SK-N-SH (cell line): ENCODE data around the gene SLC35F4. TPM values are rescaled to one million over a fixed set of nuclear protein-coding genes. Genes with fewer than 3 reads are reported as not detected.

Experiments
- CTCF ChIA-PET: fragments of 300-600, 350-600 bp; formaldehyde crosslinking; extraction: SDS; loops from one replicate; lab custom pipeline; 2021; lab: Yijun Ruan, JAX
- POLR2A ChIA-PET: fragments of 350-600 bp; sonication (Branson Sonifier 250); formaldehyde crosslinking; extraction: SDS; loops from one replicate; lab custom pipeline; 2020; ENCODE audit warnings: antibody characterized with exemption, inconsistent platforms; lab: Yijun Ruan, JAX
- DNase-seq: peaks from one replicate; pipeline ENCODE4 v3.0.0; 2012
- H2AFZ ChIP-seq: fragments of 200-600 bp; sonication (generic); 2 replicates; pipeline ENCODE4 v1.8.1; 2016; ENCODE audit warnings: antibody characterized with exemption, mild to moderate bottlenecking, low read depth
- H3F3A ChIP-seq: fragments of 200-600 bp; sonication (generic); replicated peaks from 2 replicates; pipeline ENCODE3; 2016; ENCODE audit warnings: antibody characterized with exemption, mild to moderate bottlenecking; ENCODE audit not compliant: insufficient read depth
- H3K27ac ChIP-seq, 2 experiments: fragments of 200-500 bp in 1 of 2; fragments of 200-600 bp in 1 of 2; sonication (Bioruptor generic) in 1 of 2; sonication (generic), shearing (Covaris generic) in 1 of 2; 2 replicates each; pipeline versions ENCODE4 v1.5.1 to v1.6.1; 2014 to 2016; ENCODE audit warnings: low read depth in 2 of 2, inconsistent platforms in 1 of 2, low read length in 1 of 2, mild to moderate bottlenecking in 1 of 2, mixed read lengths in 1 of 2
- H3K27me3 ChIP-seq: fragments of 200-600 bp; sonication (generic), shearing (Covaris generic); 2 replicates; pipeline ENCODE4 v1.6.1; 2016; ENCODE audit warnings: mixed run types; ENCODE audit not compliant: insufficient read depth
- H3K36me3 ChIP-seq, 2 experiments: fragments of 200-500 bp in 1 of 2; fragments of 200-600 bp in 1 of 2; sonication (Bioruptor generic) in 1 of 2; sonication (generic) in 1 of 2; replicated peaks in 1 of 2; 2 replicates each; pipeline versions ENCODE3 to v1.5.1; 2014 to 2016; ENCODE audit warnings: low read length in 1 of 2, mild to moderate bottlenecking in 1 of 2; ENCODE audit not compliant: insufficient read depth in 2 of 2, control insufficient read depth in 1 of 2
- H3K4me1 ChIP-seq, 2 experiments: fragments of 200-500 bp in 1 of 2; fragments of 200-600 bp in 1 of 2; sonication (Bioruptor generic) in 1 of 2; sonication (generic), shearing (Covaris generic) in 1 of 2; 2 replicates each; pipeline versions ENCODE4 v1.5.1 to v1.6.1; 2014 to 2016; ENCODE audit warnings: low read depth in 1 of 2, low read length in 1 of 2, mixed run types in 1 of 2; ENCODE audit not compliant: insufficient read depth in 2 of 2, control insufficient read depth in 1 of 2
- H3K4me2 ChIP-seq: fragments of 200-600 bp; sonication (generic), shearing (Covaris generic); 2 replicates; pipeline ENCODE4 v1.6.1; 2017; ENCODE audit warnings: mixed run types
- H3K4me3 ChIP-seq, 2 experiments: fragments of 200-500 bp in 1 of 2; fragments of 200-600 bp in 1 of 2; sonication (Bioruptor generic) in 1 of 2; sonication (generic), shearing (Covaris generic) in 1 of 2; 2 replicates each; pipeline versions ENCODE4 v1.5.1 to v1.8.1; 2014 to 2016; ENCODE audit warnings: low read depth in 2 of 2, inconsistent platforms in 1 of 2, low read length in 1 of 2, mild to moderate bottlenecking in 1 of 2, mixed read lengths in 1 of 2, moderate library complexity in 1 of 2
- H3K79me2 ChIP-seq: fragments of 200-600 bp; sonication (generic); 2 replicates; pipeline ENCODE4 v1.8.1; 2017; ENCODE audit warnings: mild to moderate bottlenecking; ENCODE audit not compliant: insufficient read depth
- H3K9ac ChIP-seq: fragments of 200-600 bp; sonication (generic); 2 replicates; pipeline ENCODE4 v1.6.1; 2017; ENCODE audit warnings: mixed run types
- H3K9me2 ChIP-seq: fragments of 200-600 bp; sonication (generic); 2 replicates; pipeline ENCODE4 v1.6.1; 2017; ENCODE audit warnings: mixed run types
- H3K9me3 ChIP-seq: fragments of 200-600 bp; sonication (generic); 2 replicates; pipeline ENCODE4 v1.6.1; 2017; ENCODE audit warnings: mixed run types, mild to moderate bottlenecking, moderate library complexity
- H4K20me1 ChIP-seq: fragments of 200-600 bp; sonication (generic); 2 replicates; pipeline ENCODE4 v1.6.1; 2017; ENCODE audit warnings: mild to moderate bottlenecking, mixed run types; ENCODE audit not compliant: insufficient read depth
- ELF1 ChIP-seq: IDR thresholded peaks from 2 replicates; pipeline ENCODE4 v1.4.0; 2012
- RXRA ChIP-seq: IDR thresholded peaks from 2 replicates; pipeline ENCODE4 v1.4.0; 2012; ENCODE audit warnings: low read depth, mild to moderate bottlenecking, borderline replicate concordance
- YY1 ChIP-seq: IDR thresholded peaks from 2 replicates; pipeline ENCODE4 v1.4.0; 2012; ENCODE audit warnings: low read depth, mild to moderate bottlenecking
- WGBS: methylation state at CpG from one replicate; pipeline ENCODE4 v1.1.6; 2017; ENCODE audit warnings: low lambda C conversion rate; 5-methylcytosine and 5-hydroxymethylcytosine counted together
- polyA plus RNA-seq, 3 experiments: library from polyadenylated mRNA; depleted of rRNA; stranded (reverse); fragments of >200 nt; gene quantifications; 2 replicates each; pipeline ENCODE4 v1.2.3, GENCODE V29; 2012
- TF ChIP-seq, protein P1 (sequence below): IDR thresholded peaks from 2 replicates; pipeline ENCODE4; 2012
- TF ChIP-seq, protein P2 (sequence below): IDR thresholded peaks from 2 replicates; pipeline ENCODE4 v1.4.0; 2012; ENCODE audit warnings: low read depth
- TF ChIP-seq, protein P3 (sequence below): fragments of 200-600 bp; sonication (generic); IDR thresholded peaks from 2 replicates; pipeline ENCODE4 v1.6.1; 2017; ENCODE audit warnings: antibody characterized with exemption, mild to moderate bottlenecking, moderate library complexity
- TF ChIP-seq, protein P4 (sequence below): IDR thresholded peaks from 2 replicates; pipeline ENCODE4 v1.6.1; 2012; ENCODE audit warnings: mild to moderate bottlenecking, low read depth, low read length, moderate library complexity

The SLC35F4 gene
- polyA plus RNA-seq, 1 of the 3 experiments (the other 2 are of a cell fraction), result not detected

DNA sequence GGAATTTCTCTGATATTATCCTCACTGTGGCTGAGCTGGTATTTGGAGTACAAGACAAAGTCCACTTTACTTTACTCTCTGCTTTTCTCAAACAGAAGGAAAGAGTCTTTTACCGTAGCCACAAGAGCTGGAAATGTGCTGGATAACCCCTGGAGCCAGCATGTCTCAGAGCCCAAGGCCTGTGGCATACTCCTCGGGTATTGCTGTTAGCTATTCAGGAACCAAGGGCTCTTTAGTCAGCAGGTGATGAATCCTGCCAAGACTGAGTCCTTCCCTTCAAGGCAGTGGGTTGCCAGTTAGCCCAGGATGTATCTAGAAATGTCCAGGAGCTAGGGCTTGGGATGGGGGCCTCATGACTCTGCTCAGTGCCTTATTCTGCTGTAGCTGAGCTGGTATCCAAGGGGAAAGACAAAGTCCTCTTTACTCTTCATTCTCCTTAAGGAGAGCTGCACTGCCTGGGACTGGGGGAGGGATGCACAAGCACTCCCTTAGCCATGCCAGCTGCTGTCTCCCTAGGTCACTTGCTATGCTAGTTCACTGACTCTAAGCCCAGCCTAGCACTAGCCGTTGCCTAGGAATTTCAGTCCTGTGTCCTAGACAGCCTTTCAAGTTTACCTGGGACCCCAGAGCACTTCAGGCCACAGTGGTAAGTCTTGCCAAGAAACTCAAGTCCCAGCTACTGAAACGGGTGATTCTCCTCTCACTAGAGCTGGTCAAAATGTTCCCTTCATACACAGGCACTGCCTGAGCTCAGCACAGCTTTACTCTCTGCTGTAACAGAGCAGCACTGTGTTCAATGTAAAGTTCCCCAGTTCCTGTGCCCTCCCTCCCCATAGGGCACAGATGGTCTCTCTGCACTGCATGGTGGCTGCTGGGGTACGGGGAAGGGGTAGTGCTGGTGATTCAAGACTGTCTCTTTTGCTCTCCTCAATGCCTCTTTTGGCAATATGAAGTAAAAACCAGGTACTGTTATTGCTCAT lies 136.4 kb downstream of the SLC35F4 start:
- ChIA-PET CTCF (interaction anchor here (1.4 kb wide), 1 partner anchor 344 kb away, joined by 3 read pairs; no protein-coding TSS in a partner anchor), POLR2A (no interaction called here)
- Histone ChIP-seq H3K79me2 (no peaks in the 10 kb centered on the region), H3K4me3 (no peak overlapping the region), H3K9me3 (no peaks in the 10 kb centered on the region), H3K36me3 (no peaks in the 10 kb centered on the region), H3K4me2 (no peak overlapping the region), H4K20me1 (no peaks in the 10 kb centered on the region), H3K27me3 (no peaks in the 10 kb centered on the region), H3K27ac (no peak overlapping the region), H3K9ac (no peak overlapping the region), H3F3A (no peaks in the 10 kb centered on the region), H3K9me2 (no peaks in the 10 kb centered on the region), H2AFZ (no peak overlapping the region), H3K4me1 (no peaks in the 10 kb centered on the region)
- 0% methylated on average over 4 of the region's 5 CpGs for WGBS
- DNase-seq, result no peak
- TF ChIP-seq ELF1 (no peak), YY1 (no peak), RXRA (no peak)
- TF ChIP-seq, protein P1, sequence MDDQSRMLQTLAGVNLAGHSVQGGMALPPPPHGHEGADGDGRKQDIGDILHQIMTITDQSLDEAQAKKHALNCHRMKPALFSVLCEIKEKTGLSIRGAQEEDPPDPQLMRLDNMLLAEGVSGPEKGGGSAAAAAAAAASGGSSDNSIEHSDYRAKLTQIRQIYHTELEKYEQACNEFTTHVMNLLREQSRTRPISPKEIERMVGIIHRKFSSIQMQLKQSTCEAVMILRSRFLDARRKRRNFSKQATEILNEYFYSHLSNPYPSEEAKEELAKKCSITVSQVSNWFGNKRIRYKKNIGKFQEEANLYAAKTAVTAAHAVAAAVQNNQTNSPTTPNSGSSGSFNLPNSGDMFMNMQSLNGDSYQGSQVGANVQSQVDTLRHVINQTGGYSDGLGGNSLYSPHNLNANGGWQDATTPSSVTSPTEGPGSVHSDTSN, result no peak
- TF ChIP-seq, protein P2, sequence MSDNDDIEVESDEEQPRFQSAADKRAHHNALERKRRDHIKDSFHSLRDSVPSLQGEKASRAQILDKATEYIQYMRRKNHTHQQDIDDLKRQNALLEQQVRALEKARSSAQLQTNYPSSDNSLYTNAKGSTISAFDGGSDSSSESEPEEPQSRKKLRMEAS, result no peak
- TF ChIP-seq, protein P3, sequence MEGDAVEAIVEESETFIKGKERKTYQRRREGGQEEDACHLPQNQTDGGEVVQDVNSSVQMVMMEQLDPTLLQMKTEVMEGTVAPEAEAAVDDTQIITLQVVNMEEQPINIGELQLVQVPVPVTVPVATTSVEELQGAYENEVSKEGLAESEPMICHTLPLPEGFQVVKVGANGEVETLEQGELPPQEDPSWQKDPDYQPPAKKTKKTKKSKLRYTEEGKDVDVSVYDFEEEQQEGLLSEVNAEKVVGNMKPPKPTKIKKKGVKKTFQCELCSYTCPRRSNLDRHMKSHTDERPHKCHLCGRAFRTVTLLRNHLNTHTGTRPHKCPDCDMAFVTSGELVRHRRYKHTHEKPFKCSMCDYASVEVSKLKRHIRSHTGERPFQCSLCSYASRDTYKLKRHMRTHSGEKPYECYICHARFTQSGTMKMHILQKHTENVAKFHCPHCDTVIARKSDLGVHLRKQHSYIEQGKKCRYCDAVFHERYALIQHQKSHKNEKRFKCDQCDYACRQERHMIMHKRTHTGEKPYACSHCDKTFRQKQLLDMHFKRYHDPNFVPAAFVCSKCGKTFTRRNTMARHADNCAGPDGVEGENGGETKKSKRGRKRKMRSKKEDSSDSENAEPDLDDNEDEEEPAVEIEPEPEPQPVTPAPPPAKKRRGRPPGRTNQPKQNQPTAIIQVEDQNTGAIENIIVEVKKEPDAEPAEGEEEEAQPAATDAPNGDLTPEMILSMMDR, result no peak
- TF ChIP-seq, protein P4, sequence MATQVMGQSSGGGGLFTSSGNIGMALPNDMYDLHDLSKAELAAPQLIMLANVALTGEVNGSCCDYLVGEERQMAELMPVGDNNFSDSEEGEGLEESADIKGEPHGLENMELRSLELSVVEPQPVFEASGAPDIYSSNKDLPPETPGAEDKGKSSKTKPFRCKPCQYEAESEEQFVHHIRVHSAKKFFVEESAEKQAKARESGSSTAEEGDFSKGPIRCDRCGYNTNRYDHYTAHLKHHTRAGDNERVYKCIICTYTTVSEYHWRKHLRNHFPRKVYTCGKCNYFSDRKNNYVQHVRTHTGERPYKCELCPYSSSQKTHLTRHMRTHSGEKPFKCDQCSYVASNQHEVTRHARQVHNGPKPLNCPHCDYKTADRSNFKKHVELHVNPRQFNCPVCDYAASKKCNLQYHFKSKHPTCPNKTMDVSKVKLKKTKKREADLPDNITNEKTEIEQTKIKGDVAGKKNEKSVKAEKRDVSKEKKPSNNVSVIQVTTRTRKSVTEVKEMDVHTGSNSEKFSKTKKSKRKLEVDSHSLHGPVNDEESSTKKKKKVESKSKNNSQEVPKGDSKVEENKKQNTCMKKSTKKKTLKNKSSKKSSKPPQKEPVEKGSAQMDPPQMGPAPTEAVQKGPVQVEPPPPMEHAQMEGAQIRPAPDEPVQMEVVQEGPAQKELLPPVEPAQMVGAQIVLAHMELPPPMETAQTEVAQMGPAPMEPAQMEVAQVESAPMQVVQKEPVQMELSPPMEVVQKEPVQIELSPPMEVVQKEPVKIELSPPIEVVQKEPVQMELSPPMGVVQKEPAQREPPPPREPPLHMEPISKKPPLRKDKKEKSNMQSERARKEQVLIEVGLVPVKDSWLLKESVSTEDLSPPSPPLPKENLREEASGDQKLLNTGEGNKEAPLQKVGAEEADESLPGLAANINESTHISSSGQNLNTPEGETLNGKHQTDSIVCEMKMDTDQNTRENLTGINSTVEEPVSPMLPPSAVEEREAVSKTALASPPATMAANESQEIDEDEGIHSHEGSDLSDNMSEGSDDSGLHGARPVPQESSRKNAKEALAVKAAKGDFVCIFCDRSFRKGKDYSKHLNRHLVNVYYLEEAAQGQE, result no peak
